Left hindlimb (tissue), 1 donor: ENCODE data around the gene TMEM132E.
"Not testable (repeated sequence)": the region's sequence is repeated elsewhere in the genome, so short reads cannot be mapped to it uniquely, and the experiment has no call there.

Experiments
- DNase-seq: peaks from one replicate; pipeline ENCODE4 v3.0.0-alpha.2; 2018

TMEM132E gene, protein sequence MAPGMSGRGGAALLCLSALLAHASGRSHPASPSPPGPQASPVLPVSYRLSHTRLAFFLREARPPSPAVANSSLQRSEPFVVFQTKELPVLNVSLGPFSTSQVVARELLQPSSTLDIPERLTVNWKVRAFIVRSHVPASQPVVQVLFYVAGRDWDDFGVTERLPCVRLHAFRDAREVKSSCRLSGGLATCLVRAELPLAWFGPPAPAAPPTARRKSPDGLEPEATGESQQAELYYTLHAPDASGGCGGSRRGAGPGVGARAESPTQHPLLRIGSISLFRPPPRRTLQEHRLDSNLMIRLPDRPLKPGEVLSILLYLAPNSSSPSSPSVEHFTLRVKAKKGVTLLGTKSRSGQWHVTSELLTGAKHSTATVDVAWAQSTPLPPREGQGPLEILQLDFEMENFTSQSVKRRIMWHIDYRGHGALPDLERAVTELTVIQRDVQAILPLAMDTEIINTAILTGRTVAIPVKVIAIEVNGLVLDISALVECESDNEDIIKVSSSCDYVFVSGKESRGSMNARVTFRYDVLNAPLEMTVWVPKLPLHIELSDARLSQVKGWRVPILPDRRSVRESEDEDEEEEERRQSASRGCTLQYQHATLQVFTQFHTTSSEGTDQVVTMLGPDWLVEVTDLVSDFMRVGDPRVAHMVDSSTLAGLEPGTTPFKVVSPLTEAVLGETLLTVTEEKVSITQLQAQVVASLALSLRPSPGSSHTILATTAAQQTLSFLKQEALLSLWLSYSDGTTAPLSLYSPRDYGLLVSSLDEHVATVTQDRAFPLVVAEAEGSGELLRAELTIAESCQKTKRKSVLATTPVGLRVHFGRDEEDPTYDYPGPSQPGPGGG (N-terminal part only)

DNA sequence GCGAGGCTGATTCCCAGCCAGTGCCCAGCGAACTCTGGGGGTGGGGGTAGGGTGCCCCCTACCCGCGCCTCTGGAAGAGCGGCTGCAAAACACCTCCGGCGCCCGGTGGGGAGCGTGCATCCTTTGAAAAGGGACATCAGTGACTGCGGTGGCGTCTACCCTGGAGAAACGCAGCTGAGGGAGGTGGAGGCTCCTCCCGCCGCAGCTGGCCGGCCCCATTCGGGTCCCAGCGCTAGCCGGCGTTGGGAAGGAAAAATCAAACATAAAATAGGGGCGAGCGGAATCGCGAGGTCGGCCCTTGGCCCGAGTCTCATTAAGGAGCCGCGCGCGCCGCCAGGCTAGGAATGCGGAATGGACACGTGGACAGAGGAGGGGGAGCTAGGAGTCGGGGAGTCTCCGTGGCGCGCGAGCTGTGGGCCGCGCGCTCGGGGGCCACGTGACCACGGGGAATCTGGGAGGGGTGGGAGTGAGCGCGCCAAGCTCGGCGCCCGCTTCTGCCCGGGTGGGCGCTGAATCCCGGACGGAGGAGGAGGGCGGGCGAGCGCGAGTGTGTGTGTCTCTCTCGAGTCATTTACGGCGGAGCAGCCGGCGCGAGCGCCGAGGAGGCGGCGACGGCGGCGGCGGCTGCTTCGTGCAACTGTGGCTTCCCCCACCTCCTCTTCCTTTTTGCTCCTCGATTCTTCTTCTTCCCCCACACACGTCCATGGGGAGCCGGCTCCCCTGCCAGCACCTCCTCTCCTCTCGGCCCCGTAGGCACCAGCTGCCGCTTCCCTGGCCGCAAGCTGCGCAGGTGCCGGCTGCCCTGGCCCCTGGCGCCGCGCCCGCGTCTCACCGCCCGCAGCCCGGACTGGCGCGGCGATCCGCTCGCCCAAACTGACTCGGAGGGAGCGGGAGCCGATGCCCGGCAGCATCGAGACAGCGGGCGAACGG, at the start of gene TMEM132E:
TMEM132E (plus strand) TSS at position 566 of the 930 bp plus-strand sequence. CDS start 1,495 bp downstream, outside the sequence.
- peak; percentile 60 for DNase-seq

DNA sequence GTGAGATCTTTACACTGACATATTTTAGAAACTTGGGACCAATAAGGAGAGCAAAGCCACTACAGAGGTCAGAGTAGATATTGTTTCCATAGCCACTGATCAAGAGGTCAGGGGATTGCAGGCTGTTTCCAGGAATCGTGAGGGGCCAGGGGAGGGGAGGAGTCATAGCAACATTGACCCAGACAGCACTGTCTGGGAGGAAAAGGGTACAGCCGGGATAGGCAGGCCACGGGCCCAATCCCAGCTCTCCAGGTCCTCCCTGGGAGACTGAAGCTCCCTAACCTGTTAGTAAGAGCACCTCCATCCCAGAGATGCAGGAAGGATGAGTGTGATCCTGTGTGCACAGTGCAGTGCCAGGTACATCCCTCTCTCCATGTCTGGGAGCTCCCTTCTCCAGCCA, 48.5 kb upstream of the TMEM132E start:
- no peak for DNase-seq

DNA sequence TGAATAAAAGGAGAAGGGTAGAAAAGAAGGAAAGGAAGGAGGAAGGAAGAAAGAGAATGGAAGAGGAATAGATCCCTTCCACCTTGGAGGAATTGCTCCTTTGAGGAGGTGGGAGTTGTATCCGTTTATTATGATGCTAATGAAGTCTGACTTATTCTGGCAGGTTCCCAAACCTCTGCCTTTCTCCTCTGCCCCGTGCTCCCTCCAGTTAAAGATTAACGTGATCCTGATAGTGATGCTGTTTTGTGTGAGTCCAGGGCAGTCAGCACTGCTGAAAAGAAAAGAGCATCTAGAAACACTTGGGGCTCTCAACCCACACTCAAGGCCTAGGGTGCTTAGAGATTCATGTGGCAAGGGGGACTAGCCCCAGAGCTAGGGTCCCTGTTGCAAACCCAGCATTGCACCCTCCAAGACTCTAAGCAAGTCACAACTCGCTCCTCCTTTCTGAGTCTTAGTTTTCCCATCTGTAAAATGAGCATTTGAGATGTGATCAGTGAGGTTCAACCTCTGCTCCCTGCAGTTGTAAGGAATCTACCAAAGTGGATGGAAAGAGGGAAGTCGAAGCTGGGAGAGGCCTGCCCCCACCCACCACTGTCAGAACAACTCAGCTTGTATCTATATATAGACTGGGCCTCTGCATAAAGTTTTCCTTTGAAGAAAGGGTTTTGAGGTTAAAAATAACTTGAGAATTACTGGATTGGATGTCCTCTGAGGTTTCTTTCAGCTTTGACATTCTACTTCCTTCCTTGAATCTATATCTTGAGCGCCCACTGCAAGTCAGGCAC, 46.9 kb upstream of the TMEM132E start:
- DNase-seq = no peak

DNA sequence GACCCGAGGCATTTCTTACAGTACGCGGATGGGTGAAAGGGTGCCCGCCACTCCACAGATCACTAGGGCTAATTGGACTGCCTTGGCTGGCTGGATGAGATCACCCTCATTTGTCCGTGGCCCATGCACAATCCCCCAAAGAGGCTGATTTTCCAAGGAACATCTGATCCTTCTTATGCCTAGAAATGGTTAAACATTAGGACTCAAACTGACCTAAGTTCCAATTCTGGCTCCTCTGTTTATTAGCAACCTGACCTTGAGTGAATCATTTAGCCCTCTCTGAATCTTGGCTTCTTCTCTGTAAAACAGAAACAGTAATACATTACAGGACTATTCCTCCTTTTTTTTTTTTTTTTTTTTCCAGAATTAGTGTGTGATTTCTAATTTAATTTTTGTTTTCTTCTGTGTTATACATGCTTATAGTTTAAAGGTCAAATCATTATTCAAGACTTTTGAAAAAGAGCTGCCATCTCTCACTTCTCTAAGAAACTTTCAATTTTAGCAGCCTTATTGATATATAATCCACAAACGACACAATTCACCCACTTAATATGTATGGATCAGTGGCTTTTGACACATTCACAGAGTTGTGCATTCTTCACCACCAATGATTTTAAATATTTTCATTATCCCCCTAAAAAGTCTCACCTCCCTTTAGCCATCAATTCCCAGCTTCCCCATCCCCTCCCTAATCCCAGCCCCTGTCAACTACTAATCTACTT, 45.4 kb upstream of the TMEM132E start:
- DNase-seq = no peak

DNA sequence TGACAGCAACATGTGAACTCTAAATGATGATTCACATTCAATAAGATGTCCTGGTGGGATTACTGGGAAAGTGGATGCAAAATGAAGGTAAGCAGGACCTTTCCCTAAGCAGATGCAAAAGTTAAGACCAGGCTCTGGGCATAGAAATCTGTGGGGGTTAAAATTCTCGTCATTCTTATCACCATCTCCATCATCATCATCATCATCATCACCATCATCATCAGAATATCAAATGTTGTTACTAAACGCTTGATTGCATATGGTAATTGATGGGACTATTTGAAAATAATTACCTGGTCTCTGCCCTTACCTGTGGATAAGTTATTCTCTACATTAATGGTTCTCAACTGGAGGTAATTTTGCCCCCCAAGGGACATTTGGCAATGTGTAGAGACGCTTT, 41.9 kb upstream of the TMEM132E start:
- DNase-seq = no peak

DNA sequence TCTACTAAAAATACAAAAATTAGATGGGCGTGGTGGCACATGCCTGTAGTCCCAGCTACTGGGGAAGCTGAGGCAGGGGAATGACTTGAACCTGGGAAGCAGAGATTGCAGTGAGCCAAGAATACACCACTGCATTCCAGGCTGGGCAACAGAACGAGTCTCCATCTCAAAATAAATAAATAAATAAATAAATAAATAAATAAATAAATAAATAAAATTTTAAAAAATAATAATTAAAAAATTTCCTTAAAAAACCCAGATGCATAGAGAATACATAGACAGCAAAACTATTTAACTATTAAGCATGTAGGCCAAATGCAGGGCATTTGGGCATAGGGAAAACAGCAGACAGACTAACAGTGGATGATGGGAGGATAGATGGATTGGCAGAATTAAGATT, 40.8 kb upstream of the TMEM132E start:
- DNase-seq = not testable (repeated sequence)

DNA sequence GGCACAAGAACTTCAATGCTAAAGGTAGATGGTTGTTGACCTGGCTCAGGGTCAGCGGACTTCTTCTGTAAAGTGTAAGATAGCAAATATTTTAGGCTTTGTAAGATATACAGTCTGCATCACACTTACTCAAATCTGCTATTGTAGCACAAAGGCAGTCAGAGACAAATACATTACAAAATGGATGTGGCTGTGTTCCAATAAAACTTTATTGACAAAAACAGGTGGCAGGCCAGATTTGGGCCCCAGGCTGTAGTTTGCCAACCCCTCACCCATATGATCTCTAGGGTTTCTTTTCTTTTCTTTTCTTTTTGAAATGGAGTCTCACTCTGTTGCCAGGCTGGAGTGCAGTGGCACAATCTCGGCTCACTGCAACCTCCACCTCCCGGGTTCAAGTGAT, 39.5 kb upstream of the TMEM132E start:
- no peak for DNase-seq

DNA sequence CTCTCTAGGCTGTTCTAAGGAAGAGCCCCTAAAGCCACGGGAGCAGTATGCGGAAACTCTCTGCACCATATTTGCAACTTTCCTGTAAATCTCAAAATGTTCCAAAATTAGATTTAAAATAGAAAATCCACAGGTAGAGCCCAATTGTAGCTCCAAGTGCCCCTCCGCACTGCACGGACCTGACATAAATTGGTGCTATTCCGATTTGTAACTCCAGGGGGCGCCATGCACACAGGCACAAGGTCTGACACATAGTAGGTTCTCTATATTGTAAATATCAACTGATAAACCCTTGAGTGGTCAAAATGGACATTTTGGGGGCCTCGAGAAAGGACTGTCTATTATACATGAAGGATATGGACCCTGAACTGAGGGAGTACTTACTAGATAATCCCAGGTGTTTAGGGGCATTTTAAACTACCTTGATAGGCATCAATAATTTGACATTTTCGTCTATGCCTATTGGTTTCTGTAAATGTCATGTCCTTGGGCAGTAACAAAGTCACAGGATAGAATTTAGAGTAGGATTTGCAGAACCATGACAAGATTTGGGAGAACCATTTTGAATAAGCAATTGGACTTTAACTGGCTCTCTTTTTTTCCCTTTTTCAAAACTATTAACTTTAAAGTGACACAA, 36.6 kb upstream of the TMEM132E start:
- DNase-seq = no peak

DNA sequence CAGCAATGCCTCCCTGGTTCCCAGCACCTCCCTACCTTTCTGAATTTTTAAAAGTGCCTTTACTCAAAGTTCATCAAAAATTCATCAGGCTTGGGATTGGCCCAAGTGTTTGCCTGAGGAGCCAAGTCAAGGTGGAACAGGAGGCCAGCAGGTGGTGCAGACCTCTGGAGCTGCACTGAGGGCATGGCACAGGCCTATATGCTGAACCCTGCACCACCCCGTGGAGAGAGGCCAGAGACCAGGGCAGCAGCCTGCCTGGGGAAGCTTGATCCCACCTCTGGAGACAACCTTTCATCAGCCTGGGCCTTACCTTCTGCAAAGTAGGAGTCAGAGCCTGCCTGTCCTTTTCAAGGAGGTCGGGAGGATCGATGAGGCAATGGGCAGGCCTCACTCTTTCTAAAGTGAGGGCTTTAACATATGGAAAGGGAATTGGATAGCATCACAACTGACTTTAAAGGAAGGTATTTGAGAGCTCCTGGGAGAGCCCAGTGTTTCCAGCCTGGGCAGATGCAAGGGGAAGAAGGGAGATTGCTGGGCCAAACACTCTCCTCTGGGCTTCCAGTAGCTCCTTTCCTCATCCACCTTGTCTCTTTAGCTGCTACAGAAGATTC, 31.8 kb upstream of the TMEM132E start:
- DNase-seq = no peak

DNA sequence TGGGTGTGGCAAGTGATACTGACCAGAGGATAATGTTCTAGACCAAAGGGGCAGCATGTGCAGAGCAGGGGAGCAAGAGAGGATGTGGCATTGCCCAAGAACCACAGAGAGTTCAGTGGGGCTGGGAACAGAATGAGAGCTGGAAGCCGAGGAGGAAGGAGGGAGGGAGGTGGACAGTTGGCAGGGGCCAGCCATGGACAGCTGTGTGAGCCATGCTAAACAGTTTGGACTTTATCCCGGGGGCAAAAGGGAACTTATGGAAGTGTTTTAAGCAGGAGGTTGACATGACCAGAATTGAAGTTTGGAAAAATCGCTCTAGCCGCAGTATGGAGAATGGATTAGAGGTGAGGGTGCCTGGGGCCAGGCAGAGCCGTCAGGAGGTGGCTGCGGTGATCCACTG, 29.4 kb upstream of the TMEM132E start:
- no peak for DNase-seq

DNA sequence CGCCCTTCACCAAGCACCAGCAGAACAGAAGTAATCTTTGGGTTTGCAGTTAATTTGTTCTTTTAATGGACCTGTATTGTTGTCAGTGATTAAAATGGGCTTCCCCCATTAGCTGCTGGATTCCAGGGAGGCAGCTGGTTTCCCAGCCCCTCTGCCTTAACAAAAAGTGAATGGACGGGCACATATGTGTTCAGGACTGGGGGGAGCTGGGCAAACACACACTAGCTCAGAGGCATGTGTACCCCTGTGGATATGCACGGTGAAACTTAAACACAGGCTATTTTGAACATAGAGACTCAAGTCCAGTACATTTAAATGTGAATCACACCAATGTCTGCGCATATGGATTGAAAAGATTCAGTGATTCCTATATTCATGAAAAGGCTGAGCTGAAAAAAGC, 25.5 kb upstream of the TMEM132E start:
- no peak for DNase-seq

DNA sequence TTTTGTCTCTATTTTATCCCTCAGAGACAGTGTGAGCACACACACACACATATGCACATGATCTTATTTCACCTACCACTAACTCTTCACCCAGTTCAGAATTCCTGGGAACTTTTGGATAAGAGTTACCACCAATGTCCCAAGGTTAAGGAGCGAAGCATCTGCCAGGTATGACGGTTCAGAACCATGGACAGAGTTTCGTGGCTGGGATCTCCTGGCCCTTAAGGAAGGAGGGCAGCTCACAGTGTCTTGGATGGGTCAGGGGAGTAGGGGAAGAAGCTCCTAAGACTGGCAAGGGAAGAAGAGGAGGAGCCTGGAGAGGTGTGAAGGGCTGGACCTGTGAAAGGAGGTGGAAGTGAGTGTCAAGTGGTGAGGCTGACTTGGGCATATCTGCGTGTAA, 23.0 kb upstream of the TMEM132E start:
- DNase-seq = no peak

DNA sequence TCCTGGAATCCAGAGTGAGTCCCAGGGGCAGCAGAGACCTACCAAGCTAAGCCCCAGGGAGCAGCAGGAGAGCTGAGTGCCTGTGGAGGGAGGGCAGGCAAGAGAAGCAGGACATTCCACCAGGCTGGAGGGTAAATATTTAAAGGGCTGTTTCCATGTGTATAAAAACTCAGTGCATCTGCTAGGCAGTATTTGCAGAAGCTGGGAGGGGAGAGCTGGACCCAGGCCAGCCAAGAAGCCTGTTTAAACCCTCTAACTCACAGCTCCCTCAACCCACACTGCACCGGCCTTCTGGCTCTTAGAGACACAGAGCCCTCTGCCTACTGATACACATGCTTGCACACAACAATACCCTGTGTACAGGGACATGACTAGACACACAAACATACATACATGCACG, 22.5 kb upstream of the TMEM132E start:
- DNase-seq = no peak

DNA sequence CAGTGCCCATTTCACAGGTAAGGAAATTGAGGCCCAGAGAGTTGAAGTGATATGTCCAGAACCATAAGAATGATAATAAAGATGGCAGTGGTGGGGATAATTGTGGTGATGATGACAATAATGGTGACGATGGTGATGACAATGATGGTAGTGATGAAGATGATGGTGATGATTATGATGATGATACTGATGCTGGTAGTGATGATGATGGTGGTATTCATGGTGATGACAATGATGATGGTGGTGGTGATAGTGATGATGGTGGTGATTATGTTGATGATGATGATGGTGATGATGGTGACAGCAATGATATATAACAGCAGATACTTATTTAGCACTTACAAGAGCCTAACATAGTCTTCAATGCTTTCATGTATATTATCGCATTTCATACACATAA, 18.1 kb upstream of the TMEM132E start:
- no peak for DNase-seq

DNA sequence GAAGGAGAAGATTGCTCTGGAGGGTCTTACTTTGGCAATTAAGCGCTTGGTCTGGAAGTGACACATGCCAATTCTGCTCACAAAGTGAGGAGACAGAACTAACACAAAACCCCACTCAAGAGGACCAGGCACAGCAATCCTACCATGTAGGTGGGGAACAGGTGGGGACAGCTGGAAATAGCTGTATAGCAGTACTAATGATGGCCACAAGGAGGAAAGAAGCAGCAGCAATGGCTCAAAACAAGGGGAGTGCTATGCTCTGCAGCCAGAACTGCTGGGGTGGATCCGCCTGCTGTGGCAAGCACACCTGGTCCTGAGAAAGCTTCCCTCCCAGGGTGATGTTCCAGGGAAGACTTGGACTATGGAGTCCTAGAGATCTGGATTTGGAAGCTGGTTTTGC, 17.0 kb upstream of the TMEM132E start:
- DNase-seq = no peak

DNA sequence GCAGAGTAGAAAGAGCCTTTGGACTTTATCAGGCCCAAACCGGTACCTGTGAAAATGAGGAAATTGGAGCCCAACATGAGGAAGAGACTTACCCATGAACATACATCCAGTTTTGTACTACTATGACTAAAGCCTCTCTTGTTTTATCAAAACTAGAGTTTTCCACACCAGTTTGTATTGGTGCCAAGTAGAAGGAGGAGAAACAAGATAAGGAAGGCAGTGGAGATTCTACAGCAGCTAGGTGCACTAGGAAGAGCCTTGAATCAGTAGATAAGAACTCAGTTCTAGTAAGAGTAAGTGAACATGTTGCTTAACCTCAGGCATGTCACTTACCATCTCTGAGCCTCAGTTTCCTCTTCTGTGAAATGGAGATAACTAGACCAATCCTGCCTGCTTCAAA, 13.7 kb upstream of the TMEM132E start:
- DNase-seq = no peak

DNA sequence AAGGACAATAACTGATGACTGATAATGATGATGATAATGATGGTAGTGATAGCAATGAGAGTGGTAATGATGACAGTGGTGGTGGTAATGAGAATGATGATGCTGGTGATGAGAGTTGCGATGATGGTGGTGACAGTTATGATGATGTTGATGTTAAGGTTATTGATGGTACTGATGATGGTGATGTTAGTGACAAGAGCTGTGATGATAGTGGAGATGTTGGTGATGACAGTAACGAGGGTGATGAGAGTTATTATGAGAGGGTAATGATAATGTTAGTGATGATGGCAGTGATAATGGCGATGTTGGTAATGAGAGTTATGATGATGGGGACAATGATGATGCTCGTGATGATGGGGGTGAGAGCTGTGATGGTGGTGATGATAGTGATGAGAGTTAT, 13.2 kb upstream of the TMEM132E start:
- no peak for DNase-seq

DNA sequence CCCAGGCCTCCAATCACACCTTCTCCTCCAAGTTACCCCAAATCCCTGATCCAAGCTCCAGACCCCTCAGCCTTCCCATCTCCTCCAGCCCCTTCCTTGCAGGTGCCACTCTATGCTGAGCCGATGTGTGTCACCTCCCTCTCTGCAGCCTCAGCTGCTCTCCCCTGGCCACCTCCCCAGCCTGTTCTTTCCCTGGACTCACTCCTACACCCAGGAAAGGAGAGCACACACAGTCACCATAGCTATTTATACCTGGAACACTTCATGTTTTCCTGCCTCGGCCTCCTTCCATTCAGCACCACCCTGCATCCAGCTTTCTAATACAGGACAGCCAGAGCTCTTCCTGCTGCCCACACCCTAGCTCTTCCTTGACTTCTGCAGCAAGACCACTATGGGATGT, 12.5 kb upstream of the TMEM132E start:
- DNase-seq = no peak

DNA sequence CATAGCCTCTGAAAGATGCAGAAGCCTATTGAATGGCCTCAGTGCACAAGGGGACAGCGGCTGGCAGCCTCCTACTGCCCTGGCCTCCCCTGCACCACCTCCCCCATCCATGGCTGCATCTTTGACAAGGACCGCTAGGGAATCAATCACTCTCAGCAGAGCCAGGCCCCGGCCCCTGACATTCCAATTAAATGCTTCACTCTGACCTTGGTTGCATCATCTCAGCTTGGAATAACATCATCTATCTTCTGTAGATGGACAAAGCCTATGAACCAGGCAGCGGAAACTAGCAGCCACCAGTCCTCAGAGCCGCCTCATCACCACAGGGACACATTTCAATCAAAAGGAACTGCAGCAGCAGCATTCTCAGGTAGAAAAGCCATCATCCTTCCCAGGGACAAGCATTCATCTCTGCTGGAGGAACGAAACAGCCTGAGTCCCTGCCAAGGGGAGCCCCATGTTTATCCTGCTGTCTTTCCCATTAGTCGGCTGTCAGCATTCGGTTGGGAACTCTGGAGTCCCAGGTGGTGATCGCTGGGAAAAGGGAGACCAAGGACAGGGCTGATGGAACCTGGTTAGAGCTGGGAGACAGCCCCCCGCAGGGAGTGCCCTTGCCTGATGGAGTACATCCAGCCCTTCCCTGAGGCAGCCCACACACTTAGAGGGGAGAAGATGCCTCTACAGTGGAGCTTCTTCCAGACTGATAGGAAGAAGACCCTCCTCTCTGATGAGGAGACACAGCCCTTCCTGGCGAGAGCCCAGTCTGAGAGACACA, 11.5 kb upstream of the TMEM132E start:
- no peak for DNase-seq

DNA sequence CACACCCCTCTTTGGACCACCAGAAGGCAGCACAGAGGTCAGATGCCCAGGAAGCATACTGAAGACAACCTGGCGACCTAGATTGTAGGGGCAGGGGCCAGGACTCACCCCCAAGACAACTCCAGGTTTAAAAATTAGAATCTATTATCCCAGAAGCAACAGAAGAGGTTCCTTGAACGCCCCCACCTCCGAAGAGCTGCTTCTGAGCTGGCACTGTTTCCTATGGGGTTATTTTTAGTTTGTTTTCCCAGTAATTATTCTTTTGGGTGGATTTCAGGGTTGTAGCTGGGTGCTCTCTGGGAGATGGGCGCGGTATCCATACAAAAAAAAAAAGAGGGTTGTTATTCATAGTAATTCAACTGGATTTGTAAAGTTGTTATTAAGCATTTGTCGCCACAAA, 10.4 kb upstream of the TMEM132E start:
- no peak for DNase-seq
